Cardiac fibroblast (primary cell): Measurements from ENCODE around the gene LMO1.

Experiments
- DNase-seq, 2 donors: peaks; one replicate each; pipeline versions ENCODE4 v3.0.0 to v3.0.0-alpha.2; 2010; ENCODE audit warnings: low read depth in 2 of 2
- H3K4me3 ChIP-seq, 2 donors: replicated peaks in 1 of 2; 1 replicate in 1 of 2; 2 replicates in 1 of 2; pipeline ENCODE4 v1.5.1; 2011; ENCODE audit warnings: low read depth in 2 of 2, low read length in 2 of 2, mild to moderate bottlenecking in 2 of 2, moderate library complexity in 1 of 2
- TF ChIP-seq, protein P1 (sequence below): IDR thresholded peaks from one replicate; pipeline ENCODE4 v1.5.1; 2011; ENCODE audit warnings: low read depth, mild to moderate bottlenecking, low read length, inconsistent platforms

The LMO1 gene

GRCh38 chr11:8224161-8224591 is 39.5 kb downstream of the LMO1 start:
- TF ChIP-seq, protein P1, sequence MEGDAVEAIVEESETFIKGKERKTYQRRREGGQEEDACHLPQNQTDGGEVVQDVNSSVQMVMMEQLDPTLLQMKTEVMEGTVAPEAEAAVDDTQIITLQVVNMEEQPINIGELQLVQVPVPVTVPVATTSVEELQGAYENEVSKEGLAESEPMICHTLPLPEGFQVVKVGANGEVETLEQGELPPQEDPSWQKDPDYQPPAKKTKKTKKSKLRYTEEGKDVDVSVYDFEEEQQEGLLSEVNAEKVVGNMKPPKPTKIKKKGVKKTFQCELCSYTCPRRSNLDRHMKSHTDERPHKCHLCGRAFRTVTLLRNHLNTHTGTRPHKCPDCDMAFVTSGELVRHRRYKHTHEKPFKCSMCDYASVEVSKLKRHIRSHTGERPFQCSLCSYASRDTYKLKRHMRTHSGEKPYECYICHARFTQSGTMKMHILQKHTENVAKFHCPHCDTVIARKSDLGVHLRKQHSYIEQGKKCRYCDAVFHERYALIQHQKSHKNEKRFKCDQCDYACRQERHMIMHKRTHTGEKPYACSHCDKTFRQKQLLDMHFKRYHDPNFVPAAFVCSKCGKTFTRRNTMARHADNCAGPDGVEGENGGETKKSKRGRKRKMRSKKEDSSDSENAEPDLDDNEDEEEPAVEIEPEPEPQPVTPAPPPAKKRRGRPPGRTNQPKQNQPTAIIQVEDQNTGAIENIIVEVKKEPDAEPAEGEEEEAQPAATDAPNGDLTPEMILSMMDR: no peak
- no peak for DNase-seq
- no peak overlapping the region for H3K4me3 ChIP-seq

DNA sequence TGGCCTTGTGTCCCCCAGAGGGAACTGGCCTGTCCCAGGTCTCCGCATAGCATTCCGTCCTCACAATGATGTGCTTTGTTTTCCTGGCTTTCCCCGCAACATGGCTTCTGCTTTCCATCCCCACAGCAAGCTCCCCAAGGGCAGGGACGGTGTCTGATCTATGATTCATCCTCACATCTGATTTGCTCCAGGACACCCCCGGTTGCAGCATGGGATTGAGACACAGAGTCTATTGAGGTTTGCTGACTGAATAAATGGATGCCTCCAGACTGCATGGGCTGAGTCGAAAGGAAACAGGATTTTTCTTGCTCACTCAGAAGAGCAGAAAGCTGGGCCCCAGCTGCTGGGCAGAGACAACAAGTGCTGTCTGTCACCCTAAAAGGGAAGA is 40.2 kb downstream of the LMO1 start:
- no peak overlapping the region for H3K4me3 ChIP-seq
- TF ChIP-seq, protein P1: no peak
- peak; percentile 7 to 18 for DNase-seq

- no peak for DNase-seq
- H3K4me3 ChIP-seq: no peak overlapping the region
- TF ChIP-seq, protein P1: no peak
These were observed 40.7 kb downstream of the LMO1 start for GRCh38 chr11:8222820-8223512.

DNA sequence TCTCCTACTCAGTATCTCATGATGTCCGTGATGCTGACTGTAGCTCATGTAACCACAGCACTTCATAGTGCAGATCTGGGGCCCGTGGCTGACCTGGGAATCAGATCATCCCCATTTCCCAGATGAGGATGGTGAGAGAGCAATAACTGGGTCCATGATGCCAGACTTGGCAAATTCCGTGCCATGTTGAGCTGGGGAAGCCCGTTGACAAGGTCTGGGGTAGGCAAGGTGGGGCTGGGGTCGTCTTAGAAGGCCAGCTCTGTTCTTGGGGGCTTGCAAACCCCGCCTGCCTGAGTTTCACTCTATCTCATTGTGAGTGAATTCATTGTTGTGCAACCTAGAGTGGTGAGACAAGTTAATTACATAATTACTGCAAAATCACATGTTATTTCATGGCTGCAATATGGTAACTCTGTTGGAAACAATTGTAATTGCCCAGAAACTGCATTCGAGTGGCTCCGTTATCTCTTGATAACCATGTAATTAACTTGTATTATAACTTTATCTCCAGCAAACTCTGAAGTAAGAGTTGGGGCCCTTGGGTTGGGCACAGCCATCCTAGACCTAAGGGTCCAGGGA is 41.7 kb downstream of the LMO1 start:
- no peak for DNase-seq
- TF ChIP-seq, protein P1: no peak

DNA sequence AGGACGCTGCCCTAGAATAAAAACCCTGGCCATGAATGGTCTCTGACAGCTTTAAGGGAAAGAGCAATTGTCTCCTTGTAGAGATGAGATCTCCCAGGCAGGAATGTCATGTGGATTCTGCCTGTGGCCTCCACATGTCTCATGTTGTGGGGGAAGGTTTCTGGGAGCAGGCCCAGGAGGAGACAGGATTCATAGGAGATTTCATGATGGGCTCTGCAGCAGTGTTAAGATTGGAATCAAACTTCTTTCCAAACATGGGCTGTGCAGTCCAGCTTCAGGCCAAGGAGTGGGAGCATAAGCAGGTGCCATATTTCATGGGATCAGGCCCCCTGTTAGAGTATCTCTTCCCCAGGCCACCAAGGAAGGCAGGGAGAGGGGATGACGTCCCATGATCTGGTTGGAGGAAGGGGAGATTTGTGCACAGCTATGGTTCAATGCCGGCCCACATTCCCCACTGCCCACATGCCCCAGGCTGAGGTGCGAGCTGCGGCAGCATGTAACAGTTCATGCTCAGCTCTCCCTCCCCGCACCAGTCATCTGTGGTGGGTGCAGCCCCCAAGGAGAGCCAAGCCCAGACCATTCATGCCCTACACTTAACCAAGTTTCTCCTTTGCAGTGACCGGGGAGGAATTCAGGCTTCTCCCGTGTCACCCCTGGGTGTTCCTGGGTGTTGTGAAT is 42.5 kb downstream of the LMO1 start:
- TF ChIP-seq, protein P1: no peak
- DNase-seq: no peak
- H3K4me3 ChIP-seq: no peak overlapping the region

More for the DNA sequence above, 41.7 kb downstream of the LMO1 start:
- no peak overlapping the region for H3K4me3 ChIP-seq

GRCh38 chr11:8220261-8221045 is 43.2 kb downstream of the LMO1 start:
- DNase-seq: no peak
- TF ChIP-seq, protein P1: no peak
- no peak overlapping the region for H3K4me3 ChIP-seq
